ENCODE measurements around the gene CPNE2.

Gene CPNE2

DNA sequence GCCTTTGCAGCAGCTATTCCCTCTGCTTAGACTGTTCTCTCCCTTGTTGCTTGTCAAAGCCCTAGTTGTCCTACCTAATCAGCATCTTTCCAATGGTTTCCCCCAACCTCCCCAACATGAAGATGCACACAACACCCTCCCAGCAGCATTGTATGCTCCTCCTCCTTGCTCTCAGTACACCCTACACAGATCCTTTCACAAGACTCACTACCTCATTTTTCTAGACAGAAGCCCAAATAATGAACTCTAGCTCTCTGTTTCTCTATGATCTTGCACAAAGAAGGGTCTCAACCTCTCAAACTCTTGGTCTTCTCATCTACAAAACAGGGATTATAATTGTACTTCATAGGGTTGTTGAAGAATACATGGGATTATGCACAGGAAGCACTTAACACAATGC is 74.1 kb downstream of the CPNE2 start:
- DNase-seq = no peak
- no peak overlapping the region for H3K4me3 ChIP-seq (ENCODE audit: low read length)
- H3K79me1 ChIP-seq (ENCODE audit: low read length) = no peaks in the 10 kb centered on the region
- no peaks in the 10 kb centered on the region for H3K4me1 ChIP-seq (ENCODE audit: control insufficient read depth, low read depth, low read length)
- H4K8ac ChIP-seq (ENCODE audit: low read depth, low read length) = no peak overlapping the region
- no peak overlapping the region for H2AK5ac ChIP-seq (ENCODE audit: low read length)
- no peak overlapping the region for H3K56ac ChIP-seq (ENCODE audit: low read length)
- H3K79me2 ChIP-seq (ENCODE audit: control insufficient read depth, insufficient read depth, low read length) = no peaks in the 10 kb centered on the region
- no peak overlapping the region for H2BK15ac ChIP-seq (replicated peaks; ENCODE audit: low read depth)
- no peak overlapping the region for H3K23ac ChIP-seq (ENCODE audit: low read length)
- H4K5ac ChIP-seq (ENCODE audit: low read length) = no peak overlapping the region
- no peaks in the 10 kb centered on the region for H3K27me3 ChIP-seq (ENCODE audit: insufficient read depth, low read length, poor library complexity)
- no peak overlapping the region for H3K9ac ChIP-seq (ENCODE audit: low read length)
- no peak overlapping the region for H3K4ac ChIP-seq (ENCODE audit: low read depth, low read length)
- H3K36me3 ChIP-seq (ENCODE audit: control insufficient read depth, insufficient read depth, low read length) = peaks cover 9% of the 10 kb centered on the region
- H3K27ac ChIP-seq (ENCODE audit: low read depth, low read length) = no peak overlapping the region
- no peak overlapping the region for H2BK120ac ChIP-seq (ENCODE audit: low read depth, low read length)
- no peak overlapping the region for H2BK5ac ChIP-seq (ENCODE audit: low read length)
- no peak overlapping the region for H3K4me2 ChIP-seq (ENCODE audit: low read length)
- no peak overlapping the region for H3K18ac ChIP-seq (ENCODE audit: low read length)

DNA sequence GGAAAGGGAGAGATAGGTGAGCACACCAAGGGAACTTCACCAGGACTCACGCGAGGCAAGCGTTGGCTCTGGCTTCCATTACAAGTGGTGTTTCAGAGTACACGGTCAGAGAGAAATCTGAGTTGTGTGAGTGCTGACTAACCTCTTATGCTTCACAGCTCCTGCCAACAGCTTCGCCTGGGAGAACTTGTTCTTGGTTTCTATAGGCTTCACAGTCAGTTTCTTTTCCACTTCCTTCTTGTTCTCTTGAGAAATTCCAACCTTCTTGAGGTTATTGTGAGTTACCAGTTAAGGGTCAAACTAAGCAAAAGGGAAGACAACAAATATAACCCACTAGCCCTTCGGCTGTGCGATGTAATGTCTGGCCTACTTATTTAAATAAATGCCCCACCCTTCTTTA is 74.6 kb downstream of the CPNE2 start:
- no peak overlapping the region for H4K8ac ChIP-seq (ENCODE audit: low read depth, low read length)
- no peak overlapping the region for H4K5ac ChIP-seq (ENCODE audit: low read length)
- H2AK5ac ChIP-seq (ENCODE audit: low read length) = no peak overlapping the region
- H3K9ac ChIP-seq (ENCODE audit: low read length) = no peak overlapping the region
- peaks cover 11% of the 10 kb centered on the region for H3K36me3 ChIP-seq (ENCODE audit: control insufficient read depth, insufficient read depth, low read length)
- H3K18ac ChIP-seq (ENCODE audit: low read length) = no peak overlapping the region
- H3K79me2 ChIP-seq (ENCODE audit: control insufficient read depth, insufficient read depth, low read length) = no peaks in the 10 kb centered on the region
- no peaks in the 10 kb centered on the region for H3K27me3 ChIP-seq (ENCODE audit: insufficient read depth, low read length, poor library complexity)
- H2BK5ac ChIP-seq (ENCODE audit: low read length) = no peak overlapping the region
- H3K56ac ChIP-seq (ENCODE audit: low read length) = no peak overlapping the region
- H3K4ac ChIP-seq (ENCODE audit: low read depth, low read length) = no peak overlapping the region
- no peak overlapping the region for H2BK15ac ChIP-seq (replicated peaks; ENCODE audit: low read depth)
- H3K27ac ChIP-seq (ENCODE audit: low read depth, low read length) = no peak overlapping the region
- no peak for DNase-seq
- H3K4me1 ChIP-seq (ENCODE audit: control insufficient read depth, low read depth, low read length) = no peaks in the 10 kb centered on the region
- no peak overlapping the region for H3K4me2 ChIP-seq (ENCODE audit: low read length)
- H2BK120ac ChIP-seq (ENCODE audit: low read depth, low read length) = no peak overlapping the region
- no CpG with 5 or more reads among the region's 7 CpGs for WGBS (ENCODE audit: extremely low coverage, insufficient coverage, low lambda C conversion rate)
- no peak overlapping the region for H3K23ac ChIP-seq (ENCODE audit: low read length)
- H3K79me1 ChIP-seq (ENCODE audit: low read length) = no peaks in the 10 kb centered on the region
- H3K4me3 ChIP-seq (ENCODE audit: low read length) = no peak overlapping the region

DNA sequence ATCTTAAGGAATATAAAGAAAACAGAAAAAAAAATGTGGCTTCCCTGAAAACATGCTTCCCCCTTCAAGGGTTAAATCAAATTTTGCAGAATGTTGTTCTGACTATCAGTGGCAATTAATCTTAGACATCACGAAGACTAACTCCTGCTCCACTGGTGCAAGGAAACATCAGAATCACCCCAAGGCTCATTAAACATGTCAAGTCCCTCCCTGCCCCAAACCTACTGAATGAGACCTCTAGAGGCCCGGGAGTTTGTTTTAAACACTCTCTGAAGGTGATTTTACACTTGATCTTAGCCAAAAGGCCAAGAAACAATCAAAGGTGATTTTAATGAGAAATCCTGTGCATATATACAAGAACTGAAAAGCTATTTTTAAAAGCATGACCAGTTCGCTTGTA is 75.2 kb downstream of the CPNE2 start:
- no peaks in the 10 kb centered on the region for H3K27me3 ChIP-seq (ENCODE audit: insufficient read depth, low read length, poor library complexity)
- no peak overlapping the region for H3K4ac ChIP-seq (ENCODE audit: low read depth, low read length)
- no peaks in the 10 kb centered on the region for H3K4me1 ChIP-seq (ENCODE audit: control insufficient read depth, low read depth, low read length)
- no peak overlapping the region for H4K8ac ChIP-seq (ENCODE audit: low read depth, low read length)
- no peak overlapping the region for H3K4me3 ChIP-seq (ENCODE audit: low read length)
- H3K9ac ChIP-seq (ENCODE audit: low read length) = no peak overlapping the region
- H3K18ac ChIP-seq (ENCODE audit: low read length) = no peak overlapping the region
- H2AK5ac ChIP-seq (ENCODE audit: low read length) = no peak overlapping the region
- no peaks in the 10 kb centered on the region for H3K79me1 ChIP-seq (ENCODE audit: low read length)
- H3K27ac ChIP-seq (ENCODE audit: low read depth, low read length) = no peak overlapping the region
- H3K36me3 ChIP-seq (ENCODE audit: control insufficient read depth, insufficient read depth, low read length) = peaks cover 12% of the 10 kb centered on the region
- H3K79me2 ChIP-seq (ENCODE audit: control insufficient read depth, insufficient read depth, low read length) = no peaks in the 10 kb centered on the region
- H2BK15ac ChIP-seq (replicated peaks; ENCODE audit: low read depth) = no peak overlapping the region
- H2BK5ac ChIP-seq (ENCODE audit: low read length) = no peak overlapping the region
- H3K23ac ChIP-seq (ENCODE audit: low read length) = no peak overlapping the region
- no peak overlapping the region for H2BK120ac ChIP-seq (ENCODE audit: low read depth, low read length)
- no peak overlapping the region for H4K5ac ChIP-seq (ENCODE audit: low read length)
- DNase-seq = no peak
- WGBS (ENCODE audit: extremely low coverage, insufficient coverage, low lambda C conversion rate) = no CpG with 5 or more reads among the region's 3 CpGs
- H3K4me2 ChIP-seq (ENCODE audit: low read length) = no peak overlapping the region
- H3K56ac ChIP-seq (ENCODE audit: low read length) = no peak overlapping the region

DNA sequence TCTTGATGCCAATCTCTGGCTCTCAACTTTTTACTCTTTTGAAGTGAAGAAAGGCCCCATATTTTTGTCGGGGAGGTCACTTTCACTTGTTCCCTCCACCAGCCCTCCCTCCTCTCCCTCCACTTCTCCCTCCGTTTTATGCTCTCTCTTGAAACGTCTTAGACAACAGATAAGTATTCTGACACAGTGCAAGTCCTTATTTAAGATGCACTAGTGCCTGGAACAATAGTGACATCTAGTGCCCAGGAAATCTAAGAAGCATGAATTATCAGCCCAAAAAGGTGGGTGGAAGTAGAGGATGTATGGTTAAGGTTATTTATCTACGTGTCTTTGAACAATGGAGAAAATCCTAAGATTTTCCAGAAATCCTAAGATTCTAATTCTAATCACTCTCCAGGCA is 75.6 kb downstream of the CPNE2 start:
- H3K56ac ChIP-seq (ENCODE audit: low read length) = no peak overlapping the region
- H3K4ac ChIP-seq (ENCODE audit: low read depth, low read length) = no peak overlapping the region
- no peak overlapping the region for H4K8ac ChIP-seq (ENCODE audit: low read depth, low read length)
- no peaks in the 10 kb centered on the region for H3K4me1 ChIP-seq (ENCODE audit: control insufficient read depth, low read depth, low read length)
- no CpG with 5 or more reads among the region's 4 CpGs for WGBS (ENCODE audit: extremely low coverage, insufficient coverage, low lambda C conversion rate)
- no peak overlapping the region for H3K9ac ChIP-seq (ENCODE audit: low read length)
- H4K5ac ChIP-seq (ENCODE audit: low read length) = no peak overlapping the region
- no peak overlapping the region for H3K18ac ChIP-seq (ENCODE audit: low read length)
- H2BK5ac ChIP-seq (ENCODE audit: low read length) = no peak overlapping the region
- H3K27me3 ChIP-seq (ENCODE audit: insufficient read depth, low read length, poor library complexity) = no peaks in the 10 kb centered on the region
- H3K27ac ChIP-seq (ENCODE audit: low read depth, low read length) = no peak overlapping the region
- H3K4me2 ChIP-seq (ENCODE audit: low read length) = no peak overlapping the region
- no peaks in the 10 kb centered on the region for H3K79me1 ChIP-seq (ENCODE audit: low read length)
- peaks cover 12% of the 10 kb centered on the region for H3K36me3 ChIP-seq (ENCODE audit: control insufficient read depth, insufficient read depth, low read length)
- no peak overlapping the region for H3K4me3 ChIP-seq (ENCODE audit: low read length)
- no peak overlapping the region for H3K23ac ChIP-seq (ENCODE audit: low read length)
- no peaks in the 10 kb centered on the region for H3K79me2 ChIP-seq (ENCODE audit: control insufficient read depth, insufficient read depth, low read length)
- no peak overlapping the region for H2BK120ac ChIP-seq (ENCODE audit: low read depth, low read length)
- peak; percentile 64 for DNase-seq
- H2BK15ac ChIP-seq (replicated peaks; ENCODE audit: low read depth) = no peak overlapping the region
- no peak overlapping the region for H2AK5ac ChIP-seq (ENCODE audit: low read length)

DNA sequence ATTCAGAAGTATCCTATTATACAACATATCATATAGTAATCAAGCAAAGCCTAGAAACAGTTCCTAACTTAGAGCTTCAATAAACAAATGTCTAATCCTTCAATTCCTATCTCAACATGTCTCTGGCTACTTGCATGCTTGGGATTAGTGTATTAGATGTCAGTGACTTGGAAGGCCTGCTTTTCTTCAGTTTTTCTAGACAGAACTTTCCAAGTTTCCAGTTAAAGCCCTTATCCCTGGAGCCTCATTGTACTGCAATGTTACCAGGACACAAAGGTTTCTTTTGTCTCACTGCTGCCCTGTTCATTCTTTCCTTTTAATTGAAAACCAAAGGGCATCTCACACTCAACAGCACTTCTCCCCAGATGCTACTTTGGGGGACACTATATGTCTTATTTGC is 76.9 kb downstream of the CPNE2 start:
- Histone ChIP-seq H3K4me2 (ENCODE audit: low read length) (no peak overlapping the region), H3K56ac (ENCODE audit: low read length) (no peak overlapping the region), H3K23ac (ENCODE audit: low read length) (no peak overlapping the region), H3K36me3 (ENCODE audit: control insufficient read depth, insufficient read depth, low read length) (peaks cover 10% of the 10 kb centered on the region), H4K5ac (ENCODE audit: low read length) (no peak overlapping the region), H4K8ac (ENCODE audit: low read depth, low read length) (no peak overlapping the region), H3K4me1 (ENCODE audit: control insufficient read depth, low read depth, low read length) (no peaks in the 10 kb centered on the region), H3K4ac (ENCODE audit: low read depth, low read length) (no peak overlapping the region), H2BK15ac (replicated peaks; ENCODE audit: low read depth) (no peak overlapping the region), H2BK120ac (ENCODE audit: low read depth, low read length) (no peak overlapping the region), H3K79me1 (ENCODE audit: low read length) (no peaks in the 10 kb centered on the region), H3K9ac (ENCODE audit: low read length) (no peak overlapping the region), H3K18ac (ENCODE audit: low read length) (no peak overlapping the region), H3K4me3 (ENCODE audit: low read length) (no peak overlapping the region), H3K27me3 (ENCODE audit: insufficient read depth, low read length, poor library complexity) (no peaks in the 10 kb centered on the region), H2BK5ac (ENCODE audit: low read length) (no peak overlapping the region), H3K27ac (ENCODE audit: low read depth, low read length) (no peak overlapping the region), H3K79me2 (ENCODE audit: control insufficient read depth, insufficient read depth, low read length) (no peaks in the 10 kb centered on the region), H2AK5ac (ENCODE audit: low read length) (no peak overlapping the region)
- DNase-seq = no peak

DNA sequence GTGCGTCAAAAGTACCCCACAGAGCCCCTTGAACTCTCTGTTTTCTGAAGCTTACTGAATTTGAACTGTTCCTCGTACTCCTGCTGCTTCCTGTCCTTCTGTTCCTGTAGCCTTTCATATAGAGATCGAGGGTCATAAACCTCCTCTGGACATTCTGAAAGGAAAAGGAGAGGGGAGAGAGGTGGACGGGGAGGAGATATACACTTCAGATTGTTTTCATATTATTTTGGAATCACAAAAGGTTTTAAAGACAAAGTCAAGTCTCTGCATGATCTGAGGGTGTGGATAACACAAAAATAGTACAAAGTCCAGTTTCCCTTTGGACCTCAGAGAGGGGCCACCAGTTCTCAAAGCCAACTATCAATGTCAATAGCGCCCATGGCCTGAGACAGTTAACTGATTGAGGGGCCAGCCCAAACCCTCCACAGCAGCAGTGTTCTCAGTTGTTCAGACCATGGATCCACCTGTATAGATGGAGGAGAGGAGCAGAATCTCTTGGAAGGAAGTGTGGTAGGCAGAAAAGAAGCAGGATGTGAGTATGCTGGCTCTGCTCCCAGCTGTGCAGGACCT is 80.4 kb downstream of the CPNE2 start:
- no CpG with 5 or more reads among the region's 5 CpGs for WGBS (ENCODE audit: extremely low coverage, insufficient coverage, low lambda C conversion rate)
- Histone ChIP-seq H2AK5ac (ENCODE audit: low read length) (no peak overlapping the region), H3K23ac (ENCODE audit: low read length) (no peak overlapping the region), H3K4me3 (ENCODE audit: low read length) (no peak overlapping the region), H4K5ac (ENCODE audit: low read length) (no peak overlapping the region), H2BK15ac (replicated peaks; ENCODE audit: low read depth) (no peak overlapping the region), H3K79me2 (ENCODE audit: control insufficient read depth, insufficient read depth, low read length) (no peaks in the 10 kb centered on the region), H3K27me3 (ENCODE audit: insufficient read depth, low read length, poor library complexity) (no peaks in the 10 kb centered on the region), H3K79me1 (ENCODE audit: low read length) (no peaks in the 10 kb centered on the region), H2BK120ac (ENCODE audit: low read depth, low read length) (no peak overlapping the region), H3K27ac (ENCODE audit: low read depth, low read length) (no peak overlapping the region), H3K36me3 (ENCODE audit: control insufficient read depth, insufficient read depth, low read length) (peaks cover 6% of the 10 kb centered on the region), H3K18ac (ENCODE audit: low read length) (no peak overlapping the region), H3K4me1 (ENCODE audit: control insufficient read depth, low read depth, low read length) (no peaks in the 10 kb centered on the region), H3K4ac (ENCODE audit: low read depth, low read length) (no peak overlapping the region), H3K9ac (ENCODE audit: low read length) (no peak overlapping the region), H2BK5ac (ENCODE audit: low read length) (no peak overlapping the region), H3K56ac (ENCODE audit: low read length) (no peak overlapping the region), H3K4me2 (ENCODE audit: low read length) (no peak overlapping the region), H4K8ac (ENCODE audit: low read depth, low read length) (no peak overlapping the region)
- DNase-seq = no peak

Data from mesendoderm (in vitro differentiated cells).